RPMI7951 (cell line): Measurements from ENCODE around the gene SKI. TPM values are rescaled to one million over a fixed set of nuclear protein-coding genes. Genes with fewer than 3 reads are reported as not detected.

ENCODE experiments used
- DNase-seq: peaks from one replicate; pipeline ENCODE4 v3.0.0-alpha.2; 2012; ENCODE audit warnings: low read depth
- total RNA-seq: library from RNA; depleted of rRNA; stranded (reverse); fragments of >200 nt; shearing (Covaris generic); gene quantifications from 2 replicates; pipeline ENCODE4 v1.2.3, GENCODE V29; 2014

Gene SKI
- total RNA-seq, 1 experiment from 2014 or later, result 3.5 TPM

GRCh38 chr1:2337501-2337900, 109.4 kb downstream of the SKI start:
- no peak for DNase-seq

GRCh38 chr1:2339206-2340085, 111.3 kb downstream of the SKI start:
- DNase-seq, result no peak

- DNase-seq, result no peak
Observed at GRCh38 chr1:2340086-2340917, 112.2 kb downstream of the SKI start.

GRCh38 chr1:2340918-2341254, 112.8 kb downstream of the SKI start:
- DNase-seq, result no peak

- no peak for DNase-seq
Observed at GRCh38 chr1:2341706-2342383, 113.7 kb downstream of the SKI start.

- DNase-seq, result no peak
Observed at GRCh38 chr1:2342384-2343022, 114.4 kb downstream of the SKI start.

- DNase-seq, result no peak
Observed at GRCh38 chr1:2343023-2343935, 115.2 kb downstream of the SKI start.

GRCh38 chr1:2344121-2344681, 116.1 kb downstream of the SKI start:
- DNase-seq, result no peak

- no peak for DNase-seq
Observed at GRCh38 chr1:2344744-2345296, 116.7 kb downstream of the SKI start.

GRCh38 chr1:2345297-2346075, 117.4 kb downstream of the SKI start:
- peak; percentile 18 for DNase-seq

- DNase-seq, result no peak
Observed at GRCh38 chr1:2346691-2347408, 118.7 kb downstream of the SKI start.

- no peak for DNase-seq
Observed at GRCh38 chr1:2347409-2347785, 119.3 kb downstream of the SKI start.

GRCh38 chr1:2347896-2348295, 119.8 kb downstream of the SKI start:
- no peak for DNase-seq

- DNase-seq, result no peak
Observed at GRCh38 chr1:2348346-2349325, 120.5 kb downstream of the SKI start.

- DNase-seq, result no peak
Observed at GRCh38 chr1:2349806-2350205, 121.7 kb downstream of the SKI start.

GRCh38 chr1:2350501-2350900, 122.4 kb downstream of the SKI start:
- no peak for DNase-seq

GRCh38 chr1:2350911-2351655, 123.0 kb downstream of the SKI start:
- no peak for DNase-seq
